Ascending aorta (tissue), 2 donors: Measurements from ENCODE around the gene CAMP. TPM values are rescaled to one million over a fixed set of nuclear protein-coding genes. Genes with fewer than 3 reads are reported as not detected.
A peak's percentile ranks its signal among the peaks of the same experiment; 100 is the strongest.

Experiments
- DNase-seq, 2 donors: peaks; one replicate each; pipeline ENCODE4 v3.0.0-alpha.2; 2019; ENCODE audit warnings: low spot score in 2 of 2
- H3K27ac ChIP-seq, 2 donors: fragments of 200-600 bp; sonication (generic); one replicate each; pipeline ENCODE4 v1.5.1; 2016 to 2017; ENCODE audit warnings: mild to moderate bottlenecking in 1 of 2
- H3K27me3 ChIP-seq: fragments of 200-600 bp; sonication (generic); one replicate; pipeline ENCODE4 v1.5.1; 2017
- H3K36me3 ChIP-seq, 2 donors: fragments of 200-600 bp; sonication (generic); one replicate each; pipeline ENCODE4 v1.5.1; 2016
- H3K4me1 ChIP-seq, 2 donors: fragments of 200-600 bp; sonication (generic); one replicate each; pipeline ENCODE4 v1.5.1; 2016 to 2017; ENCODE audit warnings: mild to moderate bottlenecking in 1 of 2
- H3K4me3 ChIP-seq, 2 donors: fragments of 200-600 bp; sonication (generic); one replicate each; pipeline ENCODE4 v1.5.1; 2016 to 2017; ENCODE audit warnings: mild to moderate bottlenecking in 1 of 2
- H3K9me3 ChIP-seq, 2 donors: fragments of 200-600 bp; sonication (generic); one replicate each; pipeline ENCODE4 v1.5.1; 2016
- CTCF ChIP-seq, 3 experiments: fragments of 200-600 bp in 2 of 3; fragments of 450-650 bp in 1 of 3; sonication (generic) in 2 of 3; IDR thresholded peaks; one replicate each; pipeline ENCODE4 v1.5.1; 2016 to 2019; ENCODE audit warnings: antibody characterized with exemption in 3 of 3, mild to moderate bottlenecking in 1 of 3, moderate library complexity in 1 of 3
- intact Hi-C: fragments of 100-400 bp; cut with DNase I; formaldehyde crosslinking; loops from one replicate; pipeline ENCODE4 v1.15.1; 2023
- total RNA-seq: library from RNA; depleted of rRNA; stranded (reverse); fragments of >200 nt; gene quantifications from one replicate; pipeline ENCODE4 v1.1.0, GENCODE V29; 2016

Gene CAMP
- total RNA-seq, 1 donor from 2014 or later, result not detected

DNA sequence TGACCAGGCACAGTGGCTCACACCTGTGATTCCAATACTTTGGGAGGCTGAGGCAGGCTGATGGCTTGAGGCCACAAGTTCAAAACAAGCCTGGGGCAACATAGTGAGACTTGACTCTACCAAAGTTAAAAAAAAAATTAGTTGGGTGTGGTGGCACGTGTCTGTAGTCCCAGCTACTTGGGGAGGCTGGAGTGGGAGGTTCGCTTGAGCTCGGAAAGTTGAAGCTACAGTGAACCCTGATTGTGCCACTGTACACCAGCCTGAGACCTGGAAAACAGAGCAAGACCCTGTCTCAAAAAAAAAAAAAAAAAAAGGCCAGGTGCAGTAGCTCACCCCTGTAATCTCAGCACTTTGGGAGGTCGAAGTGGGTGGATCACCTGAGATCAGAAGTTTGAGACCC is 38.2 kb upstream of the CAMP start:
- Histone ChIP-seq H3K4me1 (peaks cover 0 to 10% of the 10 kb centered on the region in 2 donors), H3K4me3 (no peak overlapping the region), H3K27ac (no peak overlapping the region), H3K36me3 (peaks cover 0 to 9% of the 10 kb centered on the region in 2 donors), H3K9me3 (no peaks in the 10 kb centered on the region), H3K27me3 (no peaks in the 10 kb centered on the region)
- intact Hi-C loops, result no loop called here
- no peak for DNase-seq
- no peak for TF ChIP-seq CTCF (IDR thresholded peaks at IDR 0.05)

DNA sequence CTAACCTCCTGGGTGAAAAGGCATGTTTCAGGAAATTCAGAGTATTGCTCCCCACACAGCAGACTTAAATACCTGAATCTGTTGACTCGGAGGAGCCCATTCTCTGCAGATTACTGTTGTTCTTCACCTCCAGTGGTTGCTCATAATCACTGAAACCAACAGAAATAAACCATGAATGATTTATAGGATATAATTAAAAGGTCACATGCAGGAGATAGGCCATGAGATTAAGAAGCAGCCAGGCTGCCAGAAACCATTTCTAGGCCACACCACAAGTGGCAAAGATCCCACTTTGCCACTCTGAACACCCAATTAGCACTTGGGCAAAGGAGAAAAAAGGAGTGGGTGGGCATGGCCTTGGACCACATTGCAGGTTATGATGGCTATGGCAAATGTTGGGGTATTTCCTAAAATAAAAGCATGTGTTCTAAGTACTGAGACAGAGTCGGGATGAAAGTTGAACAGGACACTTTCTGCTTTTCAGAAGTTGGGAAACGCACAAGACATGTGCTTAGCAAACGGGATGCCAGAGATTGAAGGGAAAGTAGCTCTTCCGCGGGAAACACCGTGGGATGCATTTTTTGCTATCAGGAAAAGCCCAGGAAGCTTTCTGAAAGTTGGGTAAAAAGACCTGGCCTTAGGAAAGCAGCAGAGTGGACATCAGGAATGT is 36.5 kb upstream of the CAMP start:
- Histone ChIP-seq H3K4me1 (peaks cover 0 to 10% of the 10 kb centered on the region in 2 donors), H3K27ac (peak overlapping the region in 1 of 2 donors; percentile 63), H3K4me3 (peak overlapping the region; percentile 71 to 85), H3K36me3 (peaks cover 0 to 4% of the 10 kb centered on the region in 2 donors), H3K27me3 (no peaks in the 10 kb centered on the region), H3K9me3 (no peaks in the 10 kb centered on the region)
- no peak for DNase-seq
- intact Hi-C loops, result no loop called here
- no peak for TF ChIP-seq CTCF (IDR thresholded peaks at IDR 0.05)

DNA sequence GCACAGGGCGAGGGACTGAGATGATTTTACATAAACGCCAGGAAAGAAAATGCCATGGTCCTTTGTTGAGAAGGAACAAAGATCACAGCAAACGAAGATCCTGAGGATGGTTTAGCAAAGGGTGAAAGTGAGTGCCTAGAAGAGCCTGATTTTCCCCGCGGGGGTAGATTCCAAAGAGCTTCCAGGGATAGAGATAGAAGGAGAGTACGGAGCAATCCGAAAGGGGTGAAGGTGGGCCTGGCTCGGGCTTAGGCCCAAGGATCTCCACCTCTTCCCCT is 36.1 kb upstream of the CAMP start:
- DNase-seq, result no peak
- TF ChIP-seq CTCF (IDR thresholded peaks at IDR 0.05), result no peak
- Histone ChIP-seq H3K4me1 (peaks cover 0 to 10% of the 10 kb centered on the region in 2 donors), H3K36me3 (peaks cover 0 to 2% of the 10 kb centered on the region in 2 donors), H3K27ac (peak overlapping the region in 1 of 2 donors; percentile 63), H3K4me3 (peak overlapping the region; percentile 71 to 85), H3K9me3 (no peaks in the 10 kb centered on the region), H3K27me3 (no peaks in the 10 kb centered on the region)
- intact Hi-C loops, result no loop called here

GRCh38 chr3:48187579-48188265 is 35.6 kb upstream of the CAMP start:
- H3K4me3 ChIP-seq, result peak overlapping the region; percentile 71 to 85
- intact Hi-C loops, result loop anchor here (2.0 kb wide), 1 partner anchor 53 kb away; the partner anchor contains the start of gene ZNF589
- H3K4me1 ChIP-seq, result peaks cover 0 to 10% of the 10 kb centered on the region in 2 donors
- H3K27ac ChIP-seq, result peak overlapping the region in 1 of 2 donors; percentile 63
- no peaks in the 10 kb centered on the region for H3K36me3 ChIP-seq
- no peaks in the 10 kb centered on the region for H3K27me3 ChIP-seq
- TF ChIP-seq CTCF (IDR thresholded peaks at IDR 0.05), result no peak
- peak in 1 of 2 donors; percentile 78 for DNase-seq
- H3K9me3 ChIP-seq, result no peaks in the 10 kb centered on the region

DNA sequence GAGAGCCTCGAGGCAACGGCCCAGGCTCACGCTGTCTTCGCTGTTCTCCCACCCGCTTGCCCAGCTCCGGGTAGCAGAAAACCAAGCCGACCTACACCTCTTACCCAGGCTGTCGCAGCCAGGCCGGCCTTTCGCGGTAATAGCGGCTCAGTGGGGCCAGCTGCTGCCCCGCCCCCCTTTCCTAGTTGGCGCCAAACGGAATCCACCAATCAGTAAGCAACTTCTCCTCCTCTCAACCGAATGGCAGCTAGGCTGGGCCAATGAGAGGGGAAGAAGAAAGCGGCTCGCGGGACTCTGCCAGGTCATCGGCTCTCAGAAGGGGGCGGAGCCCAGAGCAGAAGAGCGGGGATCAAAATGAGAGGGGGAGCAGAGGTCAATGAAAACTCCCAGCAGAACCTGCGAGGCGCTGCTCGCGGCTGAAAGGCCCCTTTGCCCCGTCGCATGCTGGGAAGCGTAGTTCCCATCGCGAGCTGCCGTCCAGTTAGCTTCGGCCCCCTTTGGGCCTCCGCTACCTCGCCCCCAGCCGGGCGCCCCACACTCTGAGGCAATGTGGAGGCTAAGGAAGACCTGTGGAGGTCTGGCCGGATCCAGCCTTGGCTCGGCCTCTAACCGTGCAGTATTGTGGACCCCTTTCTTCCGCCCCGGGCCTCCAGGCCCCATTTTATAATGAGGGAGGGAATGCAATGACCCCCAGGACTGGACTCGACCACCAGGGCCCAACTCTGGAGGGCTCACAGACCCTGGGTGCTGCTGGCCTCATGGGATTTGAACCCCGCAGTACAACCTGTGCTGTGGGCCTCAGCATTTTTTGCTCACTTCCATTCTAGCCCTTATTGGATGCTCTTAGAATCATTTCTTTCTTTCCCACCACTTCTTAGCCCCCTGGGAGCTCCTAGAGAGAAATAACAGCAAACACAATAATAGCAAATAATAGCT is 34.8 kb upstream of the CAMP start, which contains the start of gene CDC25A:
TSS of gene CDC25A (minus strand) at position 152 of the 936 bp plus-strand sequence. CDS start 470 bp downstream, outside the sequence.
- intact Hi-C loops, result loop anchor here (2.0 kb wide), 1 partner anchor 52 kb away; the partner anchor contains the start of gene ZNF589
- DNase-seq, result peak; percentile 94 to 98
- no peaks in the 10 kb centered on the region for H3K27me3 ChIP-seq
- no peaks in the 10 kb centered on the region for H3K36me3 ChIP-seq
- peak within 1 kb of the TSS; percentile 71 to 85 for H3K4me3 ChIP-seq
- TF ChIP-seq CTCF (IDR thresholded peaks at IDR 0.05), result no peak
- H3K27ac ChIP-seq, result peak within 1 kb of the TSS; percentile 21 to 79
- H3K9me3 ChIP-seq, result no peaks in the 10 kb centered on the region
- peaks cover 0 to 10% of the 10 kb centered on the region in 2 donors for H3K4me1 ChIP-seq
